Right lobe of liver (tissue), 4 donors: ENCODE results near the gene DACH1.

Experiments
- POLR2A ChIP-seq: fragments of 450-650 bp; IDR thresholded peaks from one replicate; pipeline ENCODE4 v1.6.1; 2017; ENCODE audit warnings: antibody characterized with exemption, mild to moderate bottlenecking
- TF ChIP-seq, protein P1 (sequence below), 4 donors: fragments of 200-600 bp in 3 of 4; fragments of 450-650 bp in 1 of 4; IDR thresholded peaks; one replicate each; pipeline versions ENCODE4 v1.5.1 to v1.8.0; 2016 to 2022; ENCODE audit warnings: antibody characterized with exemption in 4 of 4, mild to moderate bottlenecking in 2 of 4
- donor health status: DM: no; HTN: no; CAD: no.
- donor health status: DM: no; HTN: no; CAD: no.
- donor health status: DM: no; HTN: yes; CAD: no.

DNA sequence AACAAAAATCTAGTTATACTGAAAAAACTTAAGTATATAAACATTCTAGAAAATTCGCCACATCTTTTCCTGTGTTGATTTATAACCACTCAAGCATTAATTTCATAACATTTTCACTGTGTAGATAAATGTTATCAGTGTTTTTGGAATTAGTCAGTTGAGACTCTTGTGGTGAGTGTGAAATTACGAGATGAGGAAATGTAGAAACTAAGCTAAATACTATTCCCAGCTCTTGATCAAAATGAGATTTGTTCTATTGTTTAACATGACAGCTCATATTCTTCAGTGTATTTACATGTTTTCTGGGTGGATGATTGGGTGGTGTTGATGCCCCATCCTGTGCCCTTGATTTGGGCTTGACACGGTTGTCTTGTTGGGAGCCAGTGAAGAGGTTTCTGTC lies 406.8 kb downstream of the DACH1 start:
- TF ChIP-seq, protein P1, sequence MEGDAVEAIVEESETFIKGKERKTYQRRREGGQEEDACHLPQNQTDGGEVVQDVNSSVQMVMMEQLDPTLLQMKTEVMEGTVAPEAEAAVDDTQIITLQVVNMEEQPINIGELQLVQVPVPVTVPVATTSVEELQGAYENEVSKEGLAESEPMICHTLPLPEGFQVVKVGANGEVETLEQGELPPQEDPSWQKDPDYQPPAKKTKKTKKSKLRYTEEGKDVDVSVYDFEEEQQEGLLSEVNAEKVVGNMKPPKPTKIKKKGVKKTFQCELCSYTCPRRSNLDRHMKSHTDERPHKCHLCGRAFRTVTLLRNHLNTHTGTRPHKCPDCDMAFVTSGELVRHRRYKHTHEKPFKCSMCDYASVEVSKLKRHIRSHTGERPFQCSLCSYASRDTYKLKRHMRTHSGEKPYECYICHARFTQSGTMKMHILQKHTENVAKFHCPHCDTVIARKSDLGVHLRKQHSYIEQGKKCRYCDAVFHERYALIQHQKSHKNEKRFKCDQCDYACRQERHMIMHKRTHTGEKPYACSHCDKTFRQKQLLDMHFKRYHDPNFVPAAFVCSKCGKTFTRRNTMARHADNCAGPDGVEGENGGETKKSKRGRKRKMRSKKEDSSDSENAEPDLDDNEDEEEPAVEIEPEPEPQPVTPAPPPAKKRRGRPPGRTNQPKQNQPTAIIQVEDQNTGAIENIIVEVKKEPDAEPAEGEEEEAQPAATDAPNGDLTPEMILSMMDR (IDR thresholded peaks at IDR 0.05), result no peak
- no peak for TF ChIP-seq POLR2A
